AG04449 (cell line): ENCODE data around the gene PRPSAP2.
"Not testable (repeated sequence)": the region's sequence is repeated elsewhere in the genome, so short reads cannot be mapped to it uniquely, and the experiment has no call there.

Experiments
- CTCF ChIA-PET: fragments of 350-600 bp; formaldehyde crosslinking; extraction: SDS; loops from one replicate; lab custom pipeline; 2021; ENCODE audit warnings: antibody characterized with exemption; lab: Yijun Ruan, JAX
- POLR2A ChIA-PET: fragments of 400-600, 350-600 bp; formaldehyde crosslinking; extraction: SDS; loops from one replicate; lab custom pipeline; 2020; ENCODE audit warnings: antibody characterized with exemption, inconsistent platforms; lab: Yijun Ruan, JAX
- DNase-seq: peaks from one replicate; pipeline ENCODE4 v3.0.0-alpha.2; 2010; ENCODE audit warnings: low read depth, low spot score
- H3K4me3 ChIP-seq: 2 replicates; pipeline ENCODE4 v1.5.1; 2011; ENCODE audit warnings: low read depth, mild to moderate bottlenecking, control low read depth, low read length
- CTCF ChIP-seq: IDR thresholded peaks from one replicate; pipeline ENCODE4 v1.5.1; 2011; ENCODE audit warnings: mild to moderate bottlenecking, moderate library complexity, low read length, control low read depth, inconsistent platforms; ENCODE audit not compliant: insufficient read depth; ENCODE audit errors: missing control alignments

PRPSAP2 gene

GRCh38 chr17:18921485-18921884, 63.6 kb downstream of the PRPSAP2 start:
- H3K4me3 ChIP-seq = no peak overlapping the region
- no peak for DNase-seq
- POLR2A ChIA-PET = no interaction called here
- no peak for TF ChIP-seq CTCF
- CTCF ChIA-PET = no interaction called here

GRCh38 chr17:18921912-18922451, 64.1 kb downstream of the PRPSAP2 start:
- H3K4me3 ChIP-seq = no peak overlapping the region
- DNase-seq = no peak
- ChIA-PET POLR2A (no interaction called here), CTCF (no interaction called here)
- no peak for TF ChIP-seq CTCF

GRCh38 chr17:18922596-18922995, 64.7 kb downstream of the PRPSAP2 start:
- DNase-seq, H3K4me3 ChIP-seq, CTCF ChIA-PET, POLR2A ChIA-PET: not testable (repeated sequence)

GRCh38 chr17:18925187-18925586, 67.3 kb downstream of the PRPSAP2 start:
- ChIA-PET CTCF (interaction anchor here (1.8 kb wide), 1 partner anchor 13 kb away, joined by 6 read pairs; no protein-coding TSS in a partner anchor), POLR2A (no interaction called here)
- no peak for TF ChIP-seq CTCF
- DNase-seq = no peak
- no peak overlapping the region for H3K4me3 ChIP-seq

- DNase-seq = no peak
- no peak overlapping the region for H3K4me3 ChIP-seq
- ChIA-PET POLR2A (interaction anchor here (0.8 kb wide), 1 partner anchor 19 kb away, joined by 3 read pairs; no protein-coding TSS in a partner anchor), CTCF (no interaction called here)
- no peak for TF ChIP-seq CTCF
Observed at GRCh38 chr17:18928628-18929125, 70.7 kb downstream of the PRPSAP2 start.

GRCh38 chr17:18932360-18933055, 74.6 kb downstream of the PRPSAP2 start:
- no peak for DNase-seq
- H3K4me3 ChIP-seq = no peak overlapping the region
- POLR2A ChIA-PET = no interaction called here
- TF ChIP-seq CTCF = no peak
- CTCF ChIA-PET = interaction anchor here (0.8 to 1.4 kb wide), 5 partner anchors 9 to 43 kb away, joined by 3 to 5 read pairs (median 3); no protein-coding TSS in a partner anchor
